Measurements from ENCODE around the gene SUPT4H1. TPM values are rescaled to one million over a fixed set of nuclear protein-coding genes. Genes with fewer than 3 reads are reported as not detected.

The SUPT4H1 gene
- total and polyA plus RNA-seq, 9 of the 15 experiments (the other 6 are each of a cell fraction or from before 2014, with no cell fraction given): 62.1 to 320 (median 117) TPM

DNA sequence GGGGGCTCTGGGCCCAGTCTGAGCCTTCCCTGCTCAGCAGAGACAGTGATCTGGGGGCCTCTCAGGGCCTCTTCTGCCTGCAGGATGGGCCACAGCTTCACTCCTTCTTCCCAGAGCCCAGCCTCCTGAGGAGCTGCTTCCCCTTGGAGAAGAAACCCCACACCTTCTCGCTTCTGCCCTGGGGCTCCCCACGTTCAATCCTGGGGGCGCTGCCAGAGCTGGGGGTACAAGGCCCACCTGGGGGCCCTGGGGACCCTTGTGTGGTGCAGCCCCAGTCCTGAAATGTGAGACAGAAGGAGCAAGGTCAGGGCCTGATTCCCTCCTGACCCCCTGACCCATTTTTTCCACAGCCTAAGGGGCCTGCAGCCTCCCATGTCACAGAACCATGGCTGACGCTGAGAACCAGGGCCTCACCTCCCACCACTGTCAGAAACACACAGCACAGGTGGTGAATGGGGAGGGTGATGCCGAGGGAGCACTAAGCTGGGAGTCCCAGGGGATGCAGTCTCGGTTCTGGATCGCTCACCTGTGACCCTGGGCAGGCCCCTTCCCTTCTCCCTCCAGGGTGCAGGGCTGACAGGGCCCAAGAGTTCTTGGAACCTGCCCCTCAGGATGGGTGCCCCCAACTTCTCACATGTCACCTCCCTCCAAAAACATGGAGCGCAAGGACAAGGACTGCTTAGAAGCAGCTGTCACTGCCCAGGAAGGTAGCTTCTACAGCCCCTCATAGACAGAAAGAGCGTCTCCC, 49.7 kb downstream of the SUPT4H1 start:
- DNase-seq (ENCODE audit: extremely low read depth in 1 of 4, low spot score in 3 of 4) (no peak), FAIRE-seq (no peak), ATAC-seq (no peak)
- peak overlapping the region in 1 of 2 experiments; percentile 57; a peak in 2 of 4 replicates for H3K9ac ChIP-seq (ENCODE audit: insufficient read depth in 1 of 2, low read depth in 2 of 2, low read length in 2 of 2)
- in situ Hi-C loops (cut with MboI): no loop called here
- no TSS peak for BruUV-seq (replicated peaks)
- H3K4me3 ChIP-seq: no peak overlapping the region
- no peak overlapping the region for H2AFZ ChIP-seq (ENCODE audit: low read depth, low read length)
- ChIA-PET CTCF (ENCODE audit: low intra/inter-chr PET ratio) (no interaction called here), POLR2A (interaction anchor here (0.6 kb wide), 2 partner anchors 21 to 195 kb away, joined by 3 read pairs; no protein-coding TSS in a partner anchor)
- H3K4me2 ChIP-seq (ENCODE audit: insufficient read depth, low read length): no peak overlapping the region
- H3K36me3 ChIP-seq (ENCODE audit: control insufficient read depth, insufficient read depth, low read length): no peaks in the 10 kb centered on the region
- WGBS (ENCODE audit: insufficient coverage, low coverage, missing lambda C conversion rate): 58% methylated on average over 7 of the region's 9 CpGs
- H3K27ac ChIP-seq (ENCODE audit: extremely low read depth, low read depth, low read length): no peak overlapping the region
- no peaks in the 10 kb centered on the region for H4K20me1 ChIP-seq (replicated peaks; ENCODE audit: control insufficient read depth, insufficient read depth, low read length)
- no peaks in the 10 kb centered on the region for H3K27me3 ChIP-seq (ENCODE audit: control insufficient read depth in 2 of 2, insufficient read depth in 2 of 2, low read length in 2 of 2)
- no peak for TF ChIP-seq ZSCAN29 (IDR thresholded peaks at IDR 0.05)
- TF ChIP-seq ZBTB8A (IDR thresholded peaks at IDR 0.05; ENCODE audit: partially characterized antibody): no peak
- no peak for TF ChIP-seq ZNF23 (CRISPR knock-in tag; IDR thresholded peaks at IDR 0.05)
- TF ChIP-seq ARID2 (IDR thresholded peaks at IDR 0.05): no peak
- TF ChIP-seq, protein P1, sequence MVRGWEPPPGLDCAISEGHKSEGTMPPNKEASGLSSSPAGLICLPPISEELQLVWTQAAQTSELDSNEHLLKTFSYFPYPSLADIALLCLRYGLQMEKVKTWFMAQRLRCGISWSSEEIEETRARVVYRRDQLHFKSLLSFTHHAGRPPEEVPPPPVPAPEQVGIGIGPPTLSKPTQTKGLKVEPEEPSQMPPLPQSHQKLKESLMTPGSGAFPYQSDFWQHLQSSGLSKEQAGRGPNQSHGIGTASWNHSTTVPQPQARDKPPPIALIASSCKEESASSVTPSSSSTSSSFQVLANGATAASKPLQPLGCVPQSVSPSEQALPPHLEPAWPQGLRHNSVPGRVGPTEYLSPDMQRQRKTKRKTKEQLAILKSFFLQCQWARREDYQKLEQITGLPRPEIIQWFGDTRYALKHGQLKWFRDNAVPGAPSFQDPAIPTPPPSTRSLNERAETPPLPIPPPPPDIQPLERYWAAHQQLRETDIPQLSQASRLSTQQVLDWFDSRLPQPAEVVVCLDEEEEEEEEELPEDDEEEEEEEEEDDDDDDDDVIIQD (CRISPR knock-in tag; IDR thresholded peaks at IDR 0.05): no peak
- TF ChIP-seq BRD9 (IDR thresholded peaks at IDR 0.05; ENCODE audit: low read depth, partially characterized antibody): no peak
- no peak for TF ChIP-seq CCAR2 (IDR thresholded peaks at IDR 0.05; ENCODE audit: low read depth, low read length)
- intact Hi-C loops (cut with micrococcal nuclease): no loop called here
- H3K9me1 ChIP-seq (ENCODE audit: control insufficient read depth, insufficient read depth, low read length): peaks cover 11% of the 10 kb centered on the region
- H3K9me3 ChIP-seq (replicated peaks; ENCODE audit: control insufficient read depth, insufficient read depth, low read depth, low read length): no peaks in the 10 kb centered on the region
- no peaks in the 10 kb centered on the region for H3K79me2 ChIP-seq (ENCODE audit: control insufficient read depth, insufficient read depth, low read length)
- peaks cover 4 to 12% of the 10 kb centered on the region in 2 experiments; a peak in 2 of 5 replicates for H3K4me1 ChIP-seq (replicated peaks in 1 of 2; ENCODE audit: control insufficient read depth in 2 of 2, insufficient read depth in 2 of 2, low read length in 2 of 2)
